K562 (cell line): ENCODE measurements around the gene ZNF747. TPM values are rescaled to one million over a fixed set of nuclear protein-coding genes. Genes with fewer than 3 reads are reported as not detected.

Experiments
- ATAC-seq: fragments of 200-7000 bp; cut with Tn5 transposase; 3 replicates; pipeline ENCODE4 v1.9.1; 2020; ENCODE audit warnings: moderate library complexity
- BruUV-seq: library from RNA; stranded (reverse); fragments of 400-500 nt; replicated peaks from 2 replicates; lab custom pipeline; 2021; lab: Mats Ljungman, UMichigan
- CTCF ChIA-PET: fragments of 300-600 bp; formaldehyde crosslinking; extraction: SDS; loops from one replicate; lab custom pipeline; 2021; ENCODE audit warnings: low intra/inter-chr PET ratio; lab: Yijun Ruan, JAX
- POLR2A ChIA-PET: fragments of 300-600, 350-650 bp; sonication (Branson Sonifier 250); formaldehyde crosslinking; extraction: SDS; loops from one replicate; lab custom pipeline; 2021; ENCODE audit warnings: antibody characterized with exemption, inconsistent platforms; lab: Yijun Ruan, JAX
- DNase-seq, 4 experiments: peaks; one replicate each; pipeline versions ENCODE4 v3.0.0 to v3.0.0-alpha.2; 2011 to 2018; ENCODE audit warnings: low spot score in 3 of 4, mixed read lengths in 3 of 4; ENCODE audit errors: extremely low read depth in 1 of 4
- FAIRE-seq: peaks from 2 replicates; lab custom pipeline; 2011; peaks lifted over from hg19 to GRCh38; lab: Jason Lieb, UNC
- H2AFZ ChIP-seq: 2 replicates; pipeline ENCODE4 v1.6.0; 2011; ENCODE audit warnings: low read depth, low read length, control low read depth, inconsistent platforms
- H3K27ac ChIP-seq: fragments of 200-600 bp; 3 replicates; pipeline ENCODE4 v1.8.0; 2011; ENCODE audit warnings: low read depth, mild to moderate bottlenecking, control low read depth, inconsistent platforms, low read length, moderate library complexity, mixed read lengths; ENCODE audit errors: extremely low read depth
- H3K27me3 ChIP-seq, 2 experiments: fragments of 300-600 bp in 1 of 2; 2 replicates in 1 of 2; 3 replicates in 1 of 2; pipeline versions ENCODE4 v1.6.0 to v1.8.0; 2011; ENCODE audit warnings: inconsistent platforms in 2 of 2, low read length in 2 of 2, mild to moderate bottlenecking in 1 of 2, mixed read lengths in 1 of 2, moderate library complexity in 1 of 2; ENCODE audit not compliant: control insufficient read depth in 2 of 2, insufficient read depth in 2 of 2
- H3K36me3 ChIP-seq: fragments of 300-600 bp; 3 replicates; pipeline ENCODE4 v1.8.0; 2011; ENCODE audit warnings: mild to moderate bottlenecking, low read length, inconsistent platforms; ENCODE audit not compliant: control insufficient read depth, insufficient read depth
- H3K4me1 ChIP-seq, 2 experiments: fragments of 200-600 bp in 1 of 2; replicated peaks in 1 of 2; 2 replicates in 1 of 2; 3 replicates in 1 of 2; pipeline versions ENCODE4 v1.5.1 to v1.8.0; 2011; ENCODE audit warnings: inconsistent platforms in 2 of 2, low read length in 2 of 2, mild to moderate bottlenecking in 1 of 2, mixed read lengths in 1 of 2, moderate library complexity in 1 of 2; ENCODE audit not compliant: control insufficient read depth in 2 of 2, insufficient read depth in 2 of 2
- H3K4me2 ChIP-seq: 2 replicates; pipeline ENCODE4 v1.6.1; 2011; ENCODE audit warnings: low read length, control low read depth, inconsistent platforms, mixed read lengths; ENCODE audit not compliant: insufficient read depth
- H3K4me3 ChIP-seq: fragments of 200-600 bp; sonication (generic), shearing (Covaris generic); 2 replicates; pipeline ENCODE4 v1.5.1; 2016; ENCODE audit warnings: control low read depth, inconsistent platforms
- H3K79me2 ChIP-seq: fragments of 200-600 bp; 3 replicates; pipeline ENCODE4 v1.8.0; 2011; ENCODE audit warnings: low read length, inconsistent platforms; ENCODE audit not compliant: control insufficient read depth, insufficient read depth
- H3K9ac ChIP-seq, 2 experiments: 2 replicates each; pipeline versions ENCODE4 v1.6.0 to v1.6.1; 2011; ENCODE audit warnings: low read depth in 2 of 2, low read length in 2 of 2, control low read depth in 1 of 2, inconsistent platforms in 1 of 2, mild to moderate bottlenecking in 1 of 2, mixed read lengths in 1 of 2; ENCODE audit not compliant: insufficient read depth in 1 of 2
- H3K9me1 ChIP-seq: one replicate; pipeline ENCODE4 v1.6.0; 2011; ENCODE audit warnings: inconsistent platforms, mild to moderate bottlenecking, low read length, moderate library complexity; ENCODE audit not compliant: control insufficient read depth, insufficient read depth
- H3K9me3 ChIP-seq: replicated peaks from 2 replicates; pipeline ENCODE4 v1.5.1; 2011; ENCODE audit warnings: low read depth, low read length, inconsistent platforms; ENCODE audit not compliant: control insufficient read depth, insufficient read depth
- H4K20me1 ChIP-seq: replicated peaks from 2 replicates; pipeline ENCODE4 v1.6.1; 2011; ENCODE audit warnings: low read length, inconsistent platforms, mixed read lengths; ENCODE audit not compliant: control insufficient read depth, insufficient read depth
- CBX1 ChIP-seq: sonication (generic); IDR thresholded peaks from 2 replicates; pipeline ENCODE4 v1.6.1; 2016; ENCODE audit warnings: antibody characterized with exemption, low read depth, mild to moderate bottlenecking
- POLR2G ChIP-seq: fragments of 200-400 bp; formaldehyde crosslinking; IDR thresholded peaks from 2 replicates; pipeline ENCODE4 v1.6.1; 2017; ENCODE audit warnings: low read depth, mild to moderate bottlenecking, antibody characterized with exemption, low read length, moderate library complexity
- RBFOX2 ChIP-seq: fragments of 200-400 bp; formaldehyde crosslinking; IDR thresholded peaks from 2 replicates; pipeline ENCODE4 v1.6.1; 2017; ENCODE audit warnings: low read depth, mild to moderate bottlenecking, low read length, moderate library complexity
- SMC3 ChIP-seq: conservative IDR thresholded peaks from 2 replicates; pipeline ENCODE4 v1.6.1; 2011; ENCODE audit warnings: low read depth, low read length, improper control_type of control experiment; ENCODE audit not compliant: insufficient read depth
- WGBS: fragments of 100-300 bp; shearing (Covaris generic); methylation state at CpG from one replicate; pipeline ENCODE4 v1.1.6; 2016; ENCODE audit warnings: low coverage, mixed read lengths; ENCODE audit not compliant: insufficient coverage; ENCODE audit errors: missing lambda C conversion rate; 5-methylcytosine and 5-hydroxymethylcytosine counted together
- in situ Hi-C: fragments of 300-500 bp; cut with MboI; formaldehyde crosslinking; loops from 4 replicates; pipeline ENCODE4 v1.15.0; 2018; ENCODE audit warnings: inconsistent platforms, mixed read lengths
- intact Hi-C: fragments of 100-400 bp; cut with micrococcal nuclease; formaldehyde crosslinking; loops from 2 replicates; pipeline ENCODE4 v1.14.2; 2022
- polyA plus RNA-seq, 8 experiments: library from polyadenylated mRNA; depleted of rRNA in 4 of 8; stranded (reverse) in 5 of 8; unstranded in 3 of 8; fragments of >200 nt; fragmentation: Nextera tagmentation in 2 of 8; fragmentation: Illumina TruSeq in 1 of 8; extraction: Ambion mirVana in 2 of 8; extraction: Trizol in 1 of 8; gene quantifications; 2 replicates each; pipeline versions ENCODE4 v1.2.1 to v1.2.3, GENCODE V29; 2011 to 2014; ENCODE audit warnings: inconsistent platforms in 1 of 8, missing spikeins in 1 of 8
- total RNA-seq, 7 experiments: library from RNA; depleted of rRNA in 6 of 7; stranded (reverse); fragments of >200 nt in 6 of 7; fragmentation: Illumina TruSeq in 2 of 7; extraction: Trizol in 2 of 7; gene quantifications; 2 replicates each; pipeline versions ENCODE4 v1.2.1 to v1.2.3, GENCODE V29; 2011 to 2021; ENCODE audit warnings: low replicate concordance in 1 of 7
- TF ChIP-seq, protein P1 (sequence below): sonication (generic); formaldehyde crosslinking; IDR thresholded peaks from 2 replicates; pipeline ENCODE4 v1.8.1; 2023; ENCODE audit warnings: mild to moderate bottlenecking, missing genetic modification reagents

Gene ZNF747
- total and polyA plus RNA-seq, 9 of the 15 experiments (the other 6 are each of a cell fraction or from before 2014, with no cell fraction given) = 0.14 to 3.3 (median 1.5) TPM

- no peak overlapping the region for H3K4me2 ChIP-seq
These were observed 48.1 kb upstream of the ZNF747 start for GRCh38 chr16:30582611-30583340.

More at GRCh38 chr16:30582611-30583340, 48.1 kb upstream of the ZNF747 start:
- DNase-seq (no peak), FAIRE-seq (no peak), ATAC-seq (no peak)
- Histone ChIP-seq H3K9ac (peak overlapping the region in 1 of 2 experiments; percentile 14; a peak in 2 of 4 replicates), H2AFZ (no peak overlapping the region), H3K36me3 (peaks cover 63% of the 10 kb centered on the region), H3K4me1 (peaks cover 9 to 36% of the 10 kb centered on the region in 2 experiments; a peak in 4 of 5 replicates), H3K79me2 (peaks cover 62% of the 10 kb centered on the region), H3K27ac (no peak overlapping the region), H3K4me3 (no peak overlapping the region), H3K9me3 (no peaks in the 10 kb centered on the region), H4K20me1 (no peaks in the 10 kb centered on the region), H3K9me1 (no peaks in the 10 kb centered on the region), H3K27me3 (no peaks in the 10 kb centered on the region)
- BruUV-seq = no TSS peak
- in situ Hi-C loops = no loop called here
- WGBS = 96% methylated on average over 33 of the region's 48 CpGs
- peak; percentile 55 for TF ChIP-seq RBFOX2
- TF ChIP-seq POLR2G = peak; percentile 65
- TF ChIP-seq, protein P1, sequence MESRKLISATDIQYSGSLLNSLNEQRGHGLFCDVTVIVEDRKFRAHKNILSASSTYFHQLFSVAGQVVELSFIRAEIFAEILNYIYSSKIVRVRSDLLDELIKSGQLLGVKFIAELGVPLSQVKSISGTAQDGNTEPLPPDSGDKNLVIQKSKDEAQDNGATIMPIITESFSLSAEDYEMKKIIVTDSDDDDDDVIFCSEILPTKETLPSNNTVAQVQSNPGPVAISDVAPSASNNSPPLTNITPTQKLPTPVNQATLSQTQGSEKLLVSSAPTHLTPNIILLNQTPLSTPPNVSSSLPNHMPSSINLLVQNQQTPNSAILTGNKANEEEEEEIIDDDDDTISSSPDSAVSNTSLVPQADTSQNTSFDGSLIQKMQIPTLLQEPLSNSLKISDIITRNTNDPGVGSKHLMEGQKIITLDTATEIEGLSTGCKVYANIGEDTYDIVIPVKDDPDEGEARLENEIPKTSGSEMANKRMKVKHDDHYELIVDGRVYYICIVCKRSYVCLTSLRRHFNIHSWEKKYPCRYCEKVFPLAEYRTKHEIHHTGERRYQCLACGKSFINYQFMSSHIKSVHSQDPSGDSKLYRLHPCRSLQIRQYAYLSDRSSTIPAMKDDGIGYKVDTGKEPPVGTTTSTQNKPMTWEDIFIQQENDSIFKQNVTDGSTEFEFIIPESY (CRISPR knock-in tag) = peak; percentile 73
- TF ChIP-seq CBX1 = no peak
- no peak for TF ChIP-seq SMC3
- intact Hi-C loops = no loop called here
- ChIA-PET POLR2A (interaction anchor here (0.7 to 4.2 kb wide), 4 partner anchors 8 to 86 kb away, joined by 3 to 28 read pairs (median 3); partner anchors contain the start of gene ZNF688), CTCF (no interaction called here)
